ENCODE results near the gene GPD1L.

DNA sequence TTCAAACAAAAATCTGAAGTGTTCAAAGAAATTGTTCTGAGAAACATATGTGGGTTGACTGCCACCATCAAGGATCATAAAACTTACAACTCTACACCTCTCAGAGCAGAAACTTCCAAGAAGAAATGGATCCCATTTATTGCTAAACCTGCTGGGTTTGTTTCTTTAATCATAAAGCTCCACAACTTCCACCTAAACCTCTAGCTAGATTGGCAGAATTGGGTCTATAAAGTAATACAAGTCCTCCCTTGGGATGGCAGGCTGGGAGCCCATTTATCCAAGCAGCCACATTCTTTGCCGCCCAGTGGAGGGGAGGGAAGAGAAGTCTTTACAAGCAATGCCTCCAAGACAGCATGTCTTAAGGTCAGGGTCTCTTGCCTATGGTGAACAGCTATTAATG, 91.6 kb downstream of the GPD1L start:
- TF ChIP-seq, protein P1, sequence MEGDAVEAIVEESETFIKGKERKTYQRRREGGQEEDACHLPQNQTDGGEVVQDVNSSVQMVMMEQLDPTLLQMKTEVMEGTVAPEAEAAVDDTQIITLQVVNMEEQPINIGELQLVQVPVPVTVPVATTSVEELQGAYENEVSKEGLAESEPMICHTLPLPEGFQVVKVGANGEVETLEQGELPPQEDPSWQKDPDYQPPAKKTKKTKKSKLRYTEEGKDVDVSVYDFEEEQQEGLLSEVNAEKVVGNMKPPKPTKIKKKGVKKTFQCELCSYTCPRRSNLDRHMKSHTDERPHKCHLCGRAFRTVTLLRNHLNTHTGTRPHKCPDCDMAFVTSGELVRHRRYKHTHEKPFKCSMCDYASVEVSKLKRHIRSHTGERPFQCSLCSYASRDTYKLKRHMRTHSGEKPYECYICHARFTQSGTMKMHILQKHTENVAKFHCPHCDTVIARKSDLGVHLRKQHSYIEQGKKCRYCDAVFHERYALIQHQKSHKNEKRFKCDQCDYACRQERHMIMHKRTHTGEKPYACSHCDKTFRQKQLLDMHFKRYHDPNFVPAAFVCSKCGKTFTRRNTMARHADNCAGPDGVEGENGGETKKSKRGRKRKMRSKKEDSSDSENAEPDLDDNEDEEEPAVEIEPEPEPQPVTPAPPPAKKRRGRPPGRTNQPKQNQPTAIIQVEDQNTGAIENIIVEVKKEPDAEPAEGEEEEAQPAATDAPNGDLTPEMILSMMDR (tag by site-specific recombination; IDR thresholded peaks at IDR 0.05) = no peak
- no peak for TF ChIP-seq SP2 (tag by site-specific recombination; IDR thresholded peaks at IDR 0.05)
- no peak for TF ChIP-seq YY1 (tag by site-specific recombination; IDR thresholded peaks at IDR 0.05)
- no peak for TF ChIP-seq ZNF473 (tag by site-specific recombination; IDR thresholded peaks at IDR 0.05)
- no peak for TF ChIP-seq KLF9 (tag by site-specific recombination; IDR thresholded peaks at IDR 0.05; ENCODE audit: low read depth)
- TF ChIP-seq ZNF501 (tag by site-specific recombination; IDR thresholded peaks at IDR 0.05) = no peak
- no peak for TF ChIP-seq ZFP41 (tag by site-specific recombination; IDR thresholded peaks at IDR 0.05; ENCODE audit: borderline replicate concordance)
- TF ChIP-seq ZNF664 (tag by site-specific recombination; IDR thresholded peaks at IDR 0.05) = no peak
- no peak for TF ChIP-seq ZNF155 (tag by site-specific recombination; IDR thresholded peaks at IDR 0.05)
- no peak for TF ChIP-seq TRIM28 (IDR thresholded peaks at IDR 0.05; ENCODE audit: borderline replicate concordance, low read length)
